Activated CD8-positive, alpha-beta T cell treated with anti-CD3 and anti-CD28 coated beads, Interleukin-2, amount 10 ng/mL, durations not matched to agents 7 days and 5 days (primary cell): Measurements from ENCODE around the gene MPZL3. TPM values are rescaled to one million over a fixed set of nuclear protein-coding genes. Genes with fewer than 3 reads are reported as not detected.

Experiments
- ATAC-seq: fragments of 150-1000 bp; cut with Tn5 transposase; one replicate; pipeline ENCODE4 v1.10.0; 2021; ENCODE audit warnings: moderate library complexity
- CTCF ChIA-PET: fragments of 350-600 bp; sonication (Branson Sonifier 250); formaldehyde crosslinking; loops from one replicate; lab custom pipeline; 2021; ENCODE audit warnings: antibody characterized with exemption; lab: Charles Lee
- POLR2A ChIA-PET: fragments of 350-600 bp; sonication (Branson Sonifier 250); formaldehyde crosslinking; loops from one replicate; lab custom pipeline; 2021; ENCODE audit warnings: antibody characterized with exemption; lab: Charles Lee
- DNase-seq: peaks from one replicate; pipeline ENCODE4 v3.0.0-alpha.2; 2020
- H3K27ac Mint-ChIP-seq: one replicate; pipeline ENCODE4 v1.8.0; 2021; ENCODE audit warnings: mild to moderate bottlenecking, mixed read lengths
- H3K27me3 Mint-ChIP-seq: one replicate; pipeline ENCODE4 v1.8.0; 2021; ENCODE audit warnings: low read depth, mixed read lengths
- H3K36me3 Mint-ChIP-seq: one replicate; pipeline ENCODE4 v1.8.0; 2021; ENCODE audit warnings: low read depth, mixed read lengths
- H3K4me1 Mint-ChIP-seq: one replicate; pipeline ENCODE4 v1.8.0; 2021; ENCODE audit warnings: low read depth, mixed read lengths
- H3K4me3 Mint-ChIP-seq: one replicate; pipeline ENCODE4 v1.8.0; 2021; ENCODE audit warnings: mild to moderate bottlenecking, mixed read lengths
- H3K9me3 Mint-ChIP-seq: one replicate; pipeline ENCODE4 v1.8.0; 2022; ENCODE audit warnings: mixed read lengths; ENCODE audit not compliant: insufficient read depth
- total RNA-seq, 2 experiments: library from RNA; stranded (reverse); gene quantifications; one replicate each; pipeline ENCODE4 v1.2.3, GENCODE V29; 2021

MPZL3 gene
- total RNA-seq, 2 experiments from 2014 or later: 19.6 to 20.0 TPM

DNA sequence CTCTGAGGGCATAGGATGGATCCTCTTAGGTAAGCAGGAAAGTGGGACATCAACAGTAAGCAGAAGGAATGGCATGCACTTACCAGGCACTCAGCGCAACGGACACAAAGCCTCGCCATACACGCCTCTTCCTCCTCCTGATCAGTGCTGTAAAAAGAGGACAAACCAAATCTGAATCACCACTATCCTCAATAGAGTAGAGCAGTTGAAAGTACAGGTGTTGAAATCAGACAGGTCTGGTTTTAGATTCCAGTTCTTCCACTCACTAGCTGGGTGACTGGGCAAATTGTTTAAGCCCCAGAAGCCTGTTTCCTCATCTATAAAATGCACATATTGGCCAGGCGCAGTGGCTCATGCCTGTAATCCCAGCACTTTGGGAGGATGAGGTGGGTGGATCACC lies 18.8 kb downstream of the MPZL3 start:
- POLR2A ChIA-PET: interaction anchor here (0.6 kb wide), 1 partner anchor 17 kb away, joined by 3 read pairs; no protein-coding TSS in a partner anchor
- H3K27ac Mint-ChIP-seq: peak overlapping the region; percentile 17
- H3K9me3 Mint-ChIP-seq: no peaks in the 10 kb centered on the region
- no peaks in the 10 kb centered on the region for H3K27me3 Mint-ChIP-seq
- no peak overlapping the region for H3K4me3 Mint-ChIP-seq
- DNase-seq (no peak), ATAC-seq (no peak)
- H3K36me3 Mint-ChIP-seq: peaks cover 70% of the 10 kb centered on the region
- H3K4me1 Mint-ChIP-seq: peaks cover 47% of the 10 kb centered on the region
- CTCF ChIA-PET: interaction anchor here (1.0 to 1.8 kb wide), 2 partner anchors 9 to 35 kb away, joined by 3 to 4 read pairs; partner anchors contain the start of gene JAML

DNA sequence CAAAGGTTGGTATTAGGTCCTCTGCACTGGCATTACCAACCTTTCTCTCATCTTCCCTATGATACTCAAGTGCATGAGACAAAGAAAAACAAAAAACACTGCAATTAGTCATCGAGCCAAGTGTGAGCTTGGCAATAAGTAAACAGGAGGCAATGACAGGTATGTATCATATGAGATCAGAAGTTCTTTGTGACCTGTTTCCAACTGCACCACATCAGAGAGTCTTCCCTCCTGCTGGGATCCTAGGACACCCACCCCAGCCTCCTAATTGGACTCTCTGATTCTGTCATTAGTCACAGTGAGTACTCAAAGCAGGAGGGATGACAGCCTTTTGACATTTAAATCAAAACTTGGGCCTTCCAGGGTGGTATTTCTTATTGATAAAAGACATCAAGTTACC lies 19.5 kb downstream of the MPZL3 start:
- no peak overlapping the region for H3K4me3 Mint-ChIP-seq

DNA sequence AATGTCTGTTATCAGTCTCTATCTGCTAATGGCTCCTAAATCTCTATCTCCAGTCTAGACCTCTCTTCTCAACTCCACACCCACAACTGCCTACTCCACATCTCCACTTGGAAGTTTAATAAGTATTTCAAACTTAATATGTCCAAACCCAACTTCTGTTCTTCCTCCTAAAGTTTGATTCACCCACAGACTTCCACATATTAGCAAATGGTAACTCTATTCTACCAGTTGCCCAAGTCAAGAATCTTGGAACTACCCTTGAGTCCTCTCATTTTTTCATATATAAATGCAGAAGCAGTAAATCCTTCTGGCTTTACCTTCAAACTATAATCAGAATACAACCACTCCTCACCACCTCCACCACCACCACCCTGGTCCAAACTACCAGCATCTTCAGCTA lies 20.7 kb downstream of the MPZL3 start:
- DNase-seq: no peak
- peaks cover 31% of the 10 kb centered on the region for H3K4me1 Mint-ChIP-seq

More for the DNA sequence above, 19.5 kb downstream of the MPZL3 start:
- ChIA-PET CTCF (interaction anchor here (1.8 kb wide), 1 partner anchor 34 kb away, joined by 4 read pairs; no protein-coding TSS in a partner anchor), POLR2A (no interaction called here)
- DNase-seq (peak; percentile 18), ATAC-seq (no peak)
- Mint-ChIP-seq H3K27me3 (no peaks in the 10 kb centered on the region), H3K9me3 (no peaks in the 10 kb centered on the region), H3K27ac (no peak overlapping the region), H3K4me1 (peaks cover 40% of the 10 kb centered on the region), H3K36me3 (peaks cover 71% of the 10 kb centered on the region)

DNA sequence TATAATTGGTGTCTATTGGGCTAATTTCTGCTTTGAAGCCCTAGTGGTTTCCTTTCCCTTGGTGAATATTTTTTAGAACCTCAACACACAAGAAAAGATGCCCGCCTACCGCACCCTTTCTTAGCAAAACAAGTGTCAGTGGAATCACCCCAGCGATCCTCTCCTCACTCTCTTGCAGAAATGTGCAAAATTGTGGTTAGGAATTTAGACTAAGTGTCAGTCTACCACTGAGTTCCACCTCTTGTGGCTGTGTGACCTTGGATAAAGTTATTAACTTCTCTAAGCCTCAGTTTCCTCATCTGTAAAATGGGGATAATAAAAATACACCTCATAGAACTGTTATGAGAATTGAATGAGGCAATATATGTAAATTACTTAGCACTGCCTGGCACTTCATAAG lies 22.1 kb downstream of the MPZL3 start:
- CTCF ChIA-PET: interaction anchor here (0.8 to 2.1 kb wide), 7 partner anchors 11 to 121 kb away, joined by 3 to 17 read pairs (median 3); partner anchors contain the start of gene MPZL3
- Mint-ChIP-seq H3K27ac (no peak overlapping the region), H3K4me3 (peak overlapping the region; percentile 32), H3K36me3 (peaks cover 68% of the 10 kb centered on the region), H3K4me1 (peaks cover 24% of the 10 kb centered on the region), H3K9me3 (no peaks in the 10 kb centered on the region), H3K27me3 (no peaks in the 10 kb centered on the region)
- ATAC-seq (peak; percentile 28), DNase-seq (peak; percentile 72)
- POLR2A ChIA-PET: interaction anchor here (1.1 to 2.8 kb wide), 6 partner anchors 9 to 129 kb away, joined by 3 to 12 read pairs (median 6); partner anchors contain the start of gene UBE4A

More for the DNA sequence above, 20.7 kb downstream of the MPZL3 start:
- CTCF ChIA-PET: interaction anchor here (1.3 kb wide), 1 partner anchor 33 kb away, joined by 4 read pairs; no protein-coding TSS in a partner anchor
- Mint-ChIP-seq H3K36me3 (peaks cover 69% of the 10 kb centered on the region), H3K27ac (no peak overlapping the region), H3K4me3 (no peak overlapping the region), H3K9me3 (no peaks in the 10 kb centered on the region), H3K27me3 (no peaks in the 10 kb centered on the region)
- POLR2A ChIA-PET: interaction anchor here (2.8 kb wide), 1 partner anchor 10 kb away, joined by 12 read pairs; no protein-coding TSS in a partner anchor
- no peak for ATAC-seq

DNA sequence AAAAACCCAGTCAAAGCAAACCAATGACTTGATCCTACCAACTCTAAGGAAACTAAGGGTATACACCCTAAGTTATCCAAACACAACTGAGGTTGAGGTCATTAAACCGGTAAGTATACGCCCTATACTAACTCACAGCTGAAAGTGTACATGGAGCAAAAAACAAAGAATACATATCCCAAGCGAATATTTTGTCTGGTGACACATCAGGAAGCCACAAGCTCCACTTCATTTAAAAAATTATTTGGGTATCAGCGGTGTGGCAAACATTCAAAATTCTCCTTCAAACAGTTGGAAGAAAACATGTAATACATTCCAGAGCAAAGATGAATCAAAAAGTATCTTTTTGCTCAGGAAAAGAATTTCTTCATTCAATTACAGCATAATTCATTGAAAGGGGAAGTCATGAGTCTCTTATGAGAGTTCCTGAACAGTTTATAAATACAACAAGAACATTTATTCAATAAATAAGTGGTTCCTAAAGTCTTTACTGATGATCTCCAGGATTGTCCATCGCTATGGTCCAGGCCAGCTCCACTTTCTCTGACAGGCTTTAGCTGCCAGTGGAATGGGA lies 22.8 kb downstream of the MPZL3 start:
- peaks cover 19% of the 10 kb centered on the region for H3K4me1 Mint-ChIP-seq
- POLR2A ChIA-PET: interaction anchor here (1.2 to 2.8 kb wide), 5 partner anchors 9 to 130 kb away, joined by 3 to 12 read pairs (median 5); partner anchors contain the start of gene UBE4A
- no peaks in the 10 kb centered on the region for H3K27me3 Mint-ChIP-seq
- DNase-seq (no peak), ATAC-seq (no peak)
- H3K27ac Mint-ChIP-seq: no peak overlapping the region
- CTCF ChIA-PET: interaction anchor here (0.8 to 2.1 kb wide), 6 partner anchors 11 to 122 kb away, joined by 3 to 17 read pairs (median 4); no protein-coding TSS in a partner anchor
- peak overlapping the region; percentile 32 for H3K4me3 Mint-ChIP-seq
- H3K36me3 Mint-ChIP-seq: peaks cover 67% of the 10 kb centered on the region
- H3K9me3 Mint-ChIP-seq: no peaks in the 10 kb centered on the region

DNA sequence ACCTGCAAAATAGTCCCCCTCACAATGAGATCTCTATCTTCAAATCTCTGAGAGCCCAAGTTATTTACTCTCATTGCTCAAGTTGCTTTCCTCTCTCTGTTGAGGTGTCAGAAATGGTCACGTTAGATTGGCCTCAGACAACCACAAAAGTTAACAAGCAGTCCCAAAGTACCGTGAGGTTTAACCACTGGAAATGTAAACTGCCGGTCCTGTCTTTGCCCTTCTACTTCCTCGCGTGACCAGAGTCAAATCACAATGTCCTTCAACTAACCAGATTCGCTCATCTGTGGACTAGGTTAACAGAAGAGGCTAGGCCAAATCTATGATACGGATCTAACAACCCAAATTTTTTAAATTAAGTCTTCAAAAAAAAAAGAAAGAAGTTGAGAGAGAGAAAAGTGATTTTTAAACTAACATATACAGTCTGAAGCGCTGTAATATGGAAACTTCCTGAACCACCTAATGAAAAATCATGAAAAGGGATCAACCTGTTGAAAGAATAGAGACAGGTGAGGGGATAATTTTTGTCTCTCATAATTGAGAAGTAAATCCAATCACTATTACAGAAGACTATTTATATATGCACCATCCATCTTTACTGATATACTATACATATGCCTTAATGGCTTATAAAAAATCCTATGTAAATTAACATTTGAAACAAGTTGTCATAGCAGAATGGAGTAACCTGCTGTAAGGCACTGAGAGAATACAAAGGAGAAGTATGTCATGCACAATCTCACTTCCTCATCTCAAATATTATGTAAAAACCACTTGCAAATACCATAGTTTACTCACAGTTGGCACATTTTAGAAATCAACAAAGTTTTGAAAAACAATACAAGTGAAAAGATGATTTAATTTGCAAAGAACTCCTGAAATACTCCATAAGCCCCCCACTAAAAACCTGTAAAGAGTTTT lies 24.0 kb downstream of the MPZL3 start:
- peak; percentile 32 for ATAC-seq
- Mint-ChIP-seq H3K27me3 (no peaks in the 10 kb centered on the region), H3K4me3 (peak overlapping the region; percentile 65), H3K9me3 (no peaks in the 10 kb centered on the region), H3K27ac (no peak overlapping the region), H3K4me1 (peaks cover 7% of the 10 kb centered on the region), H3K36me3 (peaks cover 63% of the 10 kb centered on the region)
- ChIA-PET POLR2A (interaction anchor here (1.8 to 9.6 kb wide), 7 partner anchors 13 to 113 kb away, joined by 7 to 106 read pairs (median 30); partner anchors contain the start of gene CD3D), CTCF (interaction anchor here (1.1 to 8.4 kb wide), 6 partner anchors 10 to 76 kb away, joined by 3 to 88 read pairs (median 44); no protein-coding TSS in a partner anchor)
- peak; percentile 66 for DNase-seq

DNA sequence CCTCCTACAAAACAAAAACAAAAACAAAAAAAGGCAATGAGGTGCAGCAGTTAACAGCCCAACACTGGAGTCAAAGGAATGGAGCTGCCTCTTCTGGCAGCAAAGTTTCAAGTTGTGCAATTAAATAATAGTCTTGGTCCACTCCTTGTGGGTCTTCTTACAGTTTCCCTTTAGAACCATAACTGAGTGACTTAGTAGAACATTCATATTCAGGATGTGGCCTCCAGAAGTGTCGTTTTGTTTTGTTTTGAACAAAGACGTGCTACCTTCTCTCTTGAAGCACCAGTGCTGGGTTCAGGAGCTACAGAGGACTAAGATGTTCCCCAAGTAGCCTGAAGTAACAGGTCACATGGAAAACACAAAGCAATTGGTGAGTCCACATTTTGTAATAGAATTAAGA lies 25.4 kb downstream of the MPZL3 start:
- Mint-ChIP-seq H3K9me3 (no peaks in the 10 kb centered on the region), H3K36me3 (peaks cover 66% of the 10 kb centered on the region), H3K4me1 (peaks cover 9% of the 10 kb centered on the region), H3K27ac (no peak overlapping the region), H3K4me3 (peak overlapping the region; percentile 65), H3K27me3 (no peaks in the 10 kb centered on the region)
- DNase-seq: peak; percentile 53
- ChIA-PET CTCF (interaction anchor here (0.6 to 8.4 kb wide), 18 partner anchors 8 to 139 kb away, joined by 3 to 88 read pairs (median 4); partner anchors contain the start of gene MPZL3), POLR2A (interaction anchor here (0.6 to 9.6 kb wide), 14 partner anchors 14 to 133 kb away, joined by 3 to 106 read pairs (median 9); partner anchors contain the start of genes CD3D, MPZL3 and UBE4A)
- peak; percentile 10 for ATAC-seq

DNA sequence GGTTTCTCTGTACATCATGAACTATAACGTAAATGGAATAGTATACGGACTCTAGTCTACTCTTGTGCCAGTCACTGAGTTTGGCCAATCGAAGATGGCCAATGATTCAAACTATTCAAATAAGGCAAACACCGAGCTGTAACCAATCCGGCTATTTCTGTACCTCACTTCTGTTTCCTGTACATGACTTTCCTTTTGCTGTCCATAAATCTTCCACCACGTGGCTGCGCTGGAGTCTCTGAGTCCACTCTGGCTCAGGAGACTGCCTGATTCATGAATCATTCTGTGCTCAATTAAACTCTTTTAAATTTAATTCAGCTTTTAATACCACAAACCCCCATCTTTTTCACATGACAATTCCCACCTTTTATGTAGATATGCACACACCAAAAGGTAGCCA lies 25.9 kb downstream of the MPZL3 start:
- peak overlapping the region; percentile 65 for H3K4me3 Mint-ChIP-seq
- POLR2A ChIA-PET: interaction anchor here (1.1 to 9.6 kb wide), 11 partner anchors 13 to 115 kb away, joined by 3 to 106 read pairs (median 12); partner anchors contain the start of genes CD3D and MPZL3
- ATAC-seq (no peak), DNase-seq (no peak)
- no peaks in the 10 kb centered on the region for H3K9me3 Mint-ChIP-seq
- no peak overlapping the region for H3K27ac Mint-ChIP-seq
- CTCF ChIA-PET: interaction anchor here (0.9 to 8.4 kb wide), 17 partner anchors 10 to 114 kb away, joined by 3 to 88 read pairs (median 5); partner anchors contain the start of gene MPZL3
- H3K27me3 Mint-ChIP-seq: no peaks in the 10 kb centered on the region
- H3K36me3 Mint-ChIP-seq: peaks cover 71% of the 10 kb centered on the region
- peaks cover 14% of the 10 kb centered on the region for H3K4me1 Mint-ChIP-seq

DNA sequence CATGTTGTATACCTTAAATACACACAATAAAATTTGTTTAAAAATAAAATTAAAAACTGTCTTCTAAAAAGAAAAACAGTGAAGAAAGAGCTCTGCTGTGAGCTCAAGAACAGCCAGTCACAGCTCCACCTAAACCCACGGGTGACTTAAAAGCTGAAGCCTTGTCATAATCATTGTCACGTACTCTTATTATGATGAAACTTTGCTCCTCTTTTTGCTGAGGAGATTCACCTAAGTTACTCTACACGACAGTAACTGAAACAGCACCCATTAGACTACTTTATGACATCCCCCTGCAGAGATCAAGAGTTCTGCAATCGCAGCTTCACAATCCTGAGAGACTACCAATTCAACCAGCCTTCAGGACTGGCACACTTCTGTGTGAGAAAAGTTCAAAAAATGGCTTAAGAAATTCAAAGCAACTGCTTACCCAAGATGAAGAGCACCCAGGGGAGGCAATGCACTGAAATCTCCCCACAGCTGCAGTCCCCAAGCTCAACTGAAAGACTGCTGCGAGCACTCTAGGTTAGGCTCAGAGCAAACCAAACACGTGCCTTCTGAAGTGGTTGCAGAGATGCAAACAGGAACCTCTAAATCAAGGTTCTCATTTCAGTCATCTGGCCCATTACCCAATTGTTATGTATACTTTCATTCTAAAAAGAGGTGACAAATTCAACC lies 27.5 kb downstream of the MPZL3 start, which contains the start of gene JAML:
TSS of gene JAML (minus strand) at position 501 of the 678 bp plus-strand sequence. CDS start 10,145 bp downstream, outside the sequence.
- CTCF ChIA-PET: interaction anchor here (0.8 to 8.4 kb wide), 10 partner anchors 9 to 81 kb away, joined by 3 to 88 read pairs (median 22); no protein-coding TSS in a partner anchor
- Mint-ChIP-seq H3K4me1 (peaks cover 29% of the 10 kb centered on the region), H3K27me3 (no peaks in the 10 kb centered on the region), H3K36me3 (peaks cover 81% of the 10 kb centered on the region), H3K9me3 (no peaks in the 10 kb centered on the region), H3K4me3 (peak within 1 kb of the TSS; percentile 85), H3K27ac (peak within 1 kb of the TSS; percentile 91)
- DNase-seq: peak; percentile 86
- POLR2A ChIA-PET: interaction anchor here (0.7 to 9.6 kb wide), 21 partner anchors 12 to 254 kb away, joined by 3 to 106 read pairs (median 5); partner anchors contain the start of genes CD3D, CD3G, MPZL3 and UBE4A
- ATAC-seq: peak; percentile 70

DNA sequence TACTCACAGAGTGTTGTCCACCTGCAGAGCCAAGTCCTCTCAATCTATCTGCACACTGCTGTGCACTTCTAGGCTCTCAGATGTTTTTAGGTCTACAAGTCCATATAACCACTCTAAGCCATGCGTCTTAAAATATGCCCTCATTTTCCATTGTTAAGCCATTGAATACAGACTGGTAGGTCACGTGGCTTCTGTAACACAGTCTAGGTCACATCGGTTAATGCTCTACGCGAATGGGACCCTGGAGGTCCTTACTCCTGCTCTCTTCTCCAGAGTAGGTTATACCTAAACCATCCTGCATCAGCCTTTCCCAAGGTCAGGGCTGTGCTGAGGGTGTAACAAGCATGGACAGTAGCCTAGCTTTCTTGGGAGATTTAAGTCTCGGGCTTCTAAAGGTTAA lies 28.2 kb downstream of the MPZL3 start:
- peaks cover 36% of the 10 kb centered on the region for H3K4me1 Mint-ChIP-seq
- ATAC-seq (peak; percentile 47), DNase-seq (peak; percentile 71)
- H3K9me3 Mint-ChIP-seq: no peaks in the 10 kb centered on the region
- H3K36me3 Mint-ChIP-seq: peaks cover 81% of the 10 kb centered on the region
- ChIA-PET CTCF (interaction anchor here (0.8 to 8.4 kb wide), 8 partner anchors 10 to 72 kb away, joined by 3 to 88 read pairs (median 34); no protein-coding TSS in a partner anchor), POLR2A (interaction anchor here (0.8 to 9.6 kb wide), 18 partner anchors 11 to 175 kb away, joined by 3 to 106 read pairs (median 5); partner anchors contain the start of genes CD3D, CD3G, MPZL3 and UBE4A)
- no peaks in the 10 kb centered on the region for H3K27me3 Mint-ChIP-seq
- H3K27ac Mint-ChIP-seq: peak overlapping the region; percentile 91
- peak overlapping the region; percentile 85 for H3K4me3 Mint-ChIP-seq
